H1 (cell line): Measurements from ENCODE around the gene PELI2. TPM values are rescaled to one million over a fixed set of nuclear protein-coding genes. Genes with fewer than 3 reads are reported as not detected.

Experiments
- CTCF ChIA-PET: fragments of 300-600 bp; sonication (Branson Sonifier 250); formaldehyde crosslinking; loops from one replicate; lab custom pipeline; 2021; ENCODE audit not compliant: partially characterized antibody; lab: Charles Lee
- POLR2A ChIA-PET: fragments of 300-600 bp; sonication (Branson Sonifier 250); formaldehyde crosslinking; loops from one replicate; lab custom pipeline; 2021; ENCODE audit warnings: inconsistent platforms; ENCODE audit not compliant: partially characterized antibody; lab: Charles Lee
- DNase-seq, 2 experiments: peaks; one replicate each; pipeline versions ENCODE4 v3.0.0 to v3.0.0-alpha.2; 2010 to 2022; ENCODE audit warnings: low spot score in 2 of 2, low read depth in 1 of 2, mixed read lengths in 1 of 2
- FAIRE-seq: peaks from 2 replicates; lab custom pipeline; 2011; peaks lifted over from hg19 to GRCh38; lab: Jason Lieb, UNC
- H2AFZ ChIP-seq: 2 replicates; pipeline ENCODE4 v1.8.1; 2012; ENCODE audit warnings: low read length, inconsistent platforms
- H2AK5ac ChIP-seq: 2 replicates; pipeline ENCODE4 v1.6.1; 2013; ENCODE audit warnings: low read depth, low read length
- H2BK120ac ChIP-seq: replicated peaks from 2 replicates; pipeline ENCODE3; 2013; ENCODE audit warnings: low read depth, low read length, inconsistent platforms
- H2BK12ac ChIP-seq: 2 replicates; pipeline ENCODE4 v1.6.1; 2013; ENCODE audit warnings: low read depth, low read length
- H2BK15ac ChIP-seq: 2 replicates; pipeline ENCODE4 v1.6.1; 2013; ENCODE audit warnings: low read length
- H2BK20ac ChIP-seq: 2 replicates; pipeline ENCODE4 v1.6.1; 2013; ENCODE audit warnings: low read length
- H2BK5ac ChIP-seq: 2 replicates; pipeline ENCODE4 v1.6.1; 2013; ENCODE audit warnings: low read depth, low read length
- H3K14ac ChIP-seq: 2 replicates; pipeline ENCODE4 v1.6.1; 2013; ENCODE audit warnings: inconsistent platforms; ENCODE audit not compliant: insufficient read length
- H3K18ac ChIP-seq: 2 replicates; pipeline ENCODE4 v1.6.1; 2013; ENCODE audit warnings: low read length; ENCODE audit errors: extremely low read depth
- H3K23ac ChIP-seq: 2 replicates; pipeline ENCODE4 v1.6.1; 2013; ENCODE audit warnings: inconsistent platforms; ENCODE audit not compliant: insufficient read length
- H3K23me2 ChIP-seq: 2 replicates; pipeline ENCODE4 v1.6.1; 2013; ENCODE audit warnings: low read depth, low read length
- H3K27ac ChIP-seq: 2 replicates; pipeline ENCODE4 v1.6.1; 2011; ENCODE audit warnings: low read depth, low read length, inconsistent platforms
- H3K27me3 ChIP-seq, 4 experiments: replicated peaks in 1 of 4; 1 replicate in 1 of 4; 2 replicates in 3 of 4; pipeline versions ENCODE4 v1.6.1 to v1.8.1; 2011 to 2013; ENCODE audit warnings: low read length in 3 of 4, mild to moderate bottlenecking in 3 of 4, inconsistent platforms in 2 of 4, mixed read lengths in 2 of 4, moderate library complexity in 1 of 4; ENCODE audit not compliant: control insufficient read depth in 3 of 4, insufficient read depth in 3 of 4; ENCODE audit errors: extremely low read depth in 1 of 4
- H3K36me3 ChIP-seq, 4 experiments: 2 replicates each; pipeline versions ENCODE4 v1.6.1 to v1.8.1; 2011 to 2013; ENCODE audit warnings: mild to moderate bottlenecking in 4 of 4, low read length in 3 of 4, moderate library complexity in 2 of 4, control low read depth in 1 of 4, inconsistent platforms in 1 of 4; ENCODE audit not compliant: insufficient read depth in 4 of 4, control insufficient read depth in 2 of 4
- H3K4ac ChIP-seq: replicated peaks from 2 replicates; pipeline ENCODE3; 2013; ENCODE audit warnings: low read length, low read depth, mixed read lengths, inconsistent platforms; ENCODE audit not compliant: insufficient read length
- H3K4me1 ChIP-seq, 4 experiments: replicated peaks in 1 of 4; 1 replicate in 1 of 4; 2 replicates in 3 of 4; pipeline versions ENCODE4 v1.6.1 to v1.8.1; 2011 to 2013; ENCODE audit warnings: low read length in 3 of 4, inconsistent platforms in 2 of 4, mixed read lengths in 1 of 4; ENCODE audit not compliant: insufficient read depth in 4 of 4, control insufficient read depth in 3 of 4
- H3K4me2 ChIP-seq, 2 experiments: 2 replicates each; pipeline versions ENCODE4 v1.6.1 to v1.8.1; 2011 to 2013; ENCODE audit warnings: low read depth in 2 of 2, low read length in 2 of 2, control low read depth in 1 of 2, inconsistent platforms in 1 of 2, mild to moderate bottlenecking in 1 of 2; ENCODE audit not compliant: insufficient read depth in 1 of 2
- H3K4me3 ChIP-seq, 4 experiments: fragments of 200-600, 300-600 bp in 1 of 4; sonication (generic), shearing (Covaris generic), sonication (Bioruptor Twin) in 1 of 4; 2 replicates each; pipeline versions ENCODE4 v1.5.1 to v1.8.1; 2011 to 2016; ENCODE audit warnings: low read length in 4 of 4, low read depth in 3 of 4, control low read depth in 2 of 4, inconsistent platforms in 2 of 4, mild to moderate bottlenecking in 2 of 4, mixed read lengths in 1 of 4, moderate library complexity in 1 of 4; ENCODE audit not compliant: insufficient read depth in 2 of 4; ENCODE audit errors: extremely low read depth in 1 of 4
- H3K56ac ChIP-seq: replicated peaks from 2 replicates; pipeline ENCODE3; 2013; ENCODE audit warnings: low read depth, mild to moderate bottlenecking, mixed read lengths, low read length, inconsistent platforms; ENCODE audit not compliant: insufficient read length
- H3K79me1 ChIP-seq: 2 replicates; pipeline ENCODE4 v1.6.1; 2013; ENCODE audit warnings: low read depth, low read length, control low read depth
- H3K79me2 ChIP-seq, 2 experiments: 2 replicates each; pipeline versions ENCODE4 v1.6.1 to v1.8.1; 2012 to 2013; ENCODE audit warnings: low read length in 2 of 2, mild to moderate bottlenecking in 2 of 2, inconsistent platforms in 1 of 2; ENCODE audit not compliant: insufficient read depth in 2 of 2, control insufficient read depth in 1 of 2
- H3K9ac ChIP-seq, 4 experiments: replicated peaks in 1 of 4; 1 replicate in 1 of 4; 2 replicates in 3 of 4; pipeline versions ENCODE4 v1.6.1 to v1.8.1; 2011 to 2013; ENCODE audit warnings: low read depth in 3 of 4, low read length in 3 of 4, control low read depth in 2 of 4, mild to moderate bottlenecking in 2 of 4, moderate library complexity in 2 of 4, inconsistent platforms in 1 of 4; ENCODE audit errors: extremely low read depth in 1 of 4
- H3K9me3 ChIP-seq, 2 experiments: 2 replicates each; pipeline versions ENCODE4 v1.6.1 to v1.8.1; 2012 to 2013; ENCODE audit warnings: mild to moderate bottlenecking in 2 of 2, moderate library complexity in 2 of 2, control low read depth in 1 of 2, inconsistent platforms in 1 of 2, low read depth in 1 of 2, low read length in 1 of 2, mixed read lengths in 1 of 2; ENCODE audit not compliant: insufficient read depth in 2 of 2
- H4K20me1 ChIP-seq, 2 experiments: replicated peaks in 1 of 2; 2 replicates each; pipeline versions ENCODE3 to v1.8.1; 2011 to 2013; ENCODE audit warnings: inconsistent platforms in 2 of 2, low read length in 2 of 2, mild to moderate bottlenecking in 1 of 2; ENCODE audit not compliant: insufficient read depth in 2 of 2, control insufficient read depth in 1 of 2
- H4K5ac ChIP-seq: 2 replicates; pipeline ENCODE4 v1.6.1; 2013; ENCODE audit warnings: low read length, low read depth, mixed read lengths, inconsistent platforms; ENCODE audit not compliant: insufficient read length
- H4K8ac ChIP-seq: 2 replicates; pipeline ENCODE4 v1.8.0; 2013; ENCODE audit warnings: mild to moderate bottlenecking, moderate library complexity, low read length, inconsistent platforms; ENCODE audit not compliant: insufficient read depth; ENCODE audit errors: extremely low read depth
- H4K91ac ChIP-seq: replicated peaks from 2 replicates; pipeline ENCODE3; 2013; ENCODE audit warnings: low read length, mixed read lengths, inconsistent platforms; ENCODE audit not compliant: insufficient read length
- ASH2L ChIP-seq: fragments of 200-600, 300-600 bp; sonication (generic); IDR thresholded peaks from one replicate; pipeline ENCODE4 v1.7.1; 2017; ENCODE audit warnings: low read length
- BACH1 ChIP-seq: IDR thresholded peaks from 2 replicates; pipeline ENCODE4 v1.6.1; 2012; ENCODE audit warnings: low read length, improper control_type of control experiment
- BCL11A ChIP-seq, 2 experiments: IDR thresholded peaks; one replicate each; pipeline ENCODE4 v1.6.1; 2011; ENCODE audit warnings: low read depth in 2 of 2, low read length in 2 of 2, mild to moderate bottlenecking in 2 of 2
- CHD1 ChIP-seq: IDR thresholded peaks from 2 replicates; pipeline ENCODE4 v1.6.1; 2012; ENCODE audit warnings: low read depth, low read length, improper control_type of control experiment
- CTBP2 ChIP-seq: IDR thresholded peaks from 2 replicates; pipeline ENCODE4 v1.7.0; 2011; ENCODE audit warnings: borderline replicate concordance, mild to moderate bottlenecking, moderate library complexity, mixed read lengths, low read length; ENCODE audit not compliant: insufficient read depth, insufficient read length
- EZH2 ChIP-seq: fragments of 200-600 bp; sonication (generic); IDR thresholded peaks from 2 replicates; pipeline ENCODE4 v1.7.1; 2012; ENCODE audit warnings: low read depth, mild to moderate bottlenecking, moderate library complexity, low read length, inconsistent platforms; ENCODE audit not compliant: severe bottlenecking
- FOSL1 ChIP-seq: IDR thresholded peaks from 2 replicates; pipeline ENCODE4 v1.6.1; 2011; ENCODE audit warnings: mild to moderate bottlenecking, low read depth, low read length, moderate library complexity; ENCODE audit not compliant: insufficient read depth
- GTF2F1 ChIP-seq: IDR thresholded peaks from 2 replicates; pipeline ENCODE4 v1.6.1; 2012; ENCODE audit warnings: low read depth, low read length, improper control_type of control experiment, borderline replicate concordance
- NANOG ChIP-seq: IDR thresholded peaks from 2 replicates; pipeline ENCODE4 v1.6.1; 2011; ENCODE audit warnings: low read length, low read depth, mild to moderate bottlenecking, inconsistent platforms; ENCODE audit not compliant: insufficient read depth, poor library complexity, severe bottlenecking
- PHF8 ChIP-seq: fragments of 200-600 bp; sonication (generic); conservative IDR thresholded peaks from 2 replicates; pipeline ENCODE4 v1.7.1; 2012; ENCODE audit warnings: low read depth, mild to moderate bottlenecking, inconsistent platforms, low read length, moderate library complexity
- POLR2A ChIP-seq, 2 experiments: IDR thresholded peaks; 1 replicate in 1 of 2; 2 replicates in 1 of 2; pipeline ENCODE4 v1.6.1; 2011; ENCODE audit warnings: low read depth in 2 of 2, low read length in 2 of 2, mild to moderate bottlenecking in 2 of 2; ENCODE audit errors: control extremely low read depth in 1 of 2
- RAD21 ChIP-seq, 2 experiments: IDR thresholded peaks in 1 of 2; conservative IDR thresholded peaks in 1 of 2; 2 replicates each; pipeline ENCODE4 v1.6.1; 2011; ENCODE audit warnings: low read depth in 2 of 2, low read length in 2 of 2, improper control_type of control experiment in 1 of 2, inconsistent platforms in 1 of 2, mild to moderate bottlenecking in 1 of 2, moderate library complexity in 1 of 2
- SIX5 ChIP-seq: IDR thresholded peaks from 2 replicates; pipeline ENCODE4 v1.6.1; 2011; ENCODE audit warnings: mild to moderate bottlenecking, low read depth, low read length
- SUZ12 ChIP-seq: fragments of 200-600 bp; sonication (generic); IDR thresholded peaks from 2 replicates; pipeline ENCODE4 v1.6.1; 2012; ENCODE audit warnings: mild to moderate bottlenecking, inconsistent platforms, low read length, moderate library complexity, mixed read lengths
- WGBS, 2 experiments: shearing (Covaris generic) in 1 of 2; methylation state at CpG; one replicate each; pipeline versions ENCODE4 v1.1.6 to v1.1.7; 2013 to 2015; ENCODE audit warnings: low lambda C conversion rate in 2 of 2, mixed read lengths in 2 of 2, inconsistent platforms in 1 of 2, low coverage in 1 of 2, missing lambda C conversion rate in 1 of 2; ENCODE audit not compliant: insufficient replicate concordance in 2 of 2, insufficient coverage in 1 of 2, insufficient read length in 1 of 2; ENCODE audit errors: extremely low coverage in 1 of 2, missing lambda C conversion rate in 1 of 2; 5-methylcytosine and 5-hydroxymethylcytosine counted together
- polyA plus RNA-seq, 7 experiments: library from polyadenylated mRNA; depleted of rRNA in 3 of 7; stranded (reverse) in 5 of 7; unstranded in 2 of 7; fragments of >200 nt in 5 of 7; fragments of 200-250 nt in 2 of 7; gene quantifications; 1 replicate in 5 of 7; 2 replicates in 1 of 7; 4 replicates in 1 of 7; pipeline versions ENCODE4 v1.2.1 to v1.2.3, GENCODE V29; 2011 to 2013; ENCODE audit warnings: missing spikeins in 2 of 7, mixed read lengths in 2 of 7
- total RNA-seq: library from RNA; stranded (reverse); fragmentation: NEBNext Ultra II Directional; extraction: Animal tissue kit (Norgen Biotek cat#: 25700); gene quantifications from 2 replicates; pipeline ENCODE4 v1.2.1, GENCODE V29; 2021

PELI2 gene
- total and polyA plus RNA-seq, 2 of the 8 experiments (the other 6 are each of a cell fraction or from before 2014, with no cell fraction given) = 14.6 to 25.7 TPM

DNA sequence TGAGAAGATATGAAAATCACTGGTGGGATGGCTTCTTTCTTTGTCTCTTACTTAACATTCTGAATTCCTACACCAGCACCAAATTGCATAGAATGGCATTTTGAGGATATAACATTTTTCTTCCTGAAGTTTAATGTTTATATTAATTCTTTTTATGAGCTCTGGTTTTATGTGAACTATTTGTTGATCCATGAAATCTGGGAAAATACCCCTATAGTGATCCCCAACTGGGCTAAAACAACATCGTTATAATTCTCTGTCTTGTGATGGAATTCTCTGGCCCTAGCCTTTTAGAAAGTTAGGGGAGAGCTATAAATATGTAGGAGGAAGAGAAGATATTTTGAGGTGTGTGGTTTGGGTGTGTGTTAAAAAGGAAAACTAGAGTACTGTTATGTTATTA, 29.2 kb downstream of the PELI2 start:
- peaks cover 3 to 94% of the 10 kb centered on the region in 2 experiments; a peak in 3 of 4 replicates for H3K79me2 ChIP-seq
- no peak overlapping the region for H4K5ac ChIP-seq
- DNase-seq = no peak

More for the DNA sequence above, 29.2 kb downstream of the PELI2 start:
- WGBS, 2 experiments = 88% methylated on average over 1 of the region's 1 CpG; no CpG with 5 or more reads in 1 of the 2 experiments
- Histone ChIP-seq H3K23ac (no peak overlapping the region), H2BK5ac (no peak overlapping the region), H3K9ac (no peak overlapping the region), H3K4me1 (peaks cover 4 to 12% (median 7%) of the 10 kb centered on the region in 4 experiments; a peak in 6 of 7 replicates), H3K27ac (no peak overlapping the region), H2BK120ac (no peak overlapping the region), H3K23me2 (no peaks in the 10 kb centered on the region), H3K4me3 (no peak overlapping the region), H2BK20ac (no peak overlapping the region), H2BK12ac (no peak overlapping the region), H3K4me2 (no peak overlapping the region), H3K56ac (no peak overlapping the region), H3K18ac (no peak overlapping the region), H4K20me1 (peaks cover 0 to 3% of the 10 kb centered on the region in 2 experiments), H4K8ac (no peak overlapping the region), H3K14ac (no peak overlapping the region), H3K4ac (no peak overlapping the region), H3K27me3 (no peaks in the 10 kb centered on the region), H2AFZ (no peak overlapping the region), H3K36me3 (no peaks in the 10 kb centered on the region), H4K91ac (no peak overlapping the region), H3K9me3 (no peaks in the 10 kb centered on the region), H3K79me1 (peaks cover 6% of the 10 kb centered on the region), H2AK5ac (no peak overlapping the region), H2BK15ac (no peak overlapping the region)
- TF ChIP-seq CHD1 (no peak), SIX5 (no peak), SUZ12 (no peak), RAD21 (IDR thresholded peaks at IDR 0.05 in 1 of 2, conservative IDR thresholded peaks at IDR 0.05 in 1 of 2; ENCODE audit: low read depth in 2 of 2, low read length in 2 of 2) (no peak), PHF8 (no peak), FOSL1 (no peak), BACH1 (no peak), BCL11A (IDR thresholded peaks at IDR 0.05; ENCODE audit: low read depth in 2 of 2, low read length in 2 of 2) (no peak), NANOG (no peak), POLR2A (IDR thresholded peaks at IDR 0.05; ENCODE audit: control extremely low read depth in 1 of 2, low read depth in 2 of 2, low read length in 2 of 2) (no peak), ASH2L (no peak), GTF2F1 (no peak), CTBP2 (no peak), EZH2 (no peak)
- ChIA-PET CTCF (no interaction called here), POLR2A (no interaction called here)
- FAIRE-seq = no peak
